ENCODE measurements around the gene MTX2. TPM values are rescaled to one million over a fixed set of nuclear protein-coding genes. Genes with fewer than 3 reads are reported as not detected.

Gene MTX2
- total RNA-seq, 1 donor from 2014 or later = 25.2 TPM

DNA sequence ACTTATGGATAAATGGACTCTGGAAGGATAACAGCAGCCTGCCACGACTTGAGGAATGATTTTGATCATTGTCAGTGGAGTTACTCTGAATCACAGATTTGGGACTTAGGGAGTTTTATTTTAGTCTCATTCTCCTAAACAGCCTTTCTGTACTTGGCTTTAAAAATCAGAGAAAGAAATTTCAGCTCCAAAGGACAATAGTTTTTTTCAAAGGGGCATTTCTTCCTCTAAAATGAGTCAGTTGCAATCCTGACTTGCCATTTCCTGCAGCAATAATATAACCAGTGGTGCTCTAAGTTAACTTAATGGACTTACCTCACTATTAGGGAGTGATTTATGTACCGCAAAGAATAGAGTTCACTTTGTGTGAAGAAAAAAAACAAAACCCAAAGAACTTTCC is 35.1 kb upstream of the MTX2 start:
- H3K27ac ChIP-seq (ENCODE audit: low read depth, low read length) = no peak overlapping the region
- no peaks in the 10 kb centered on the region for H3K27me3 ChIP-seq (ENCODE audit: insufficient read depth, low read length)
- H3K36me3 ChIP-seq (ENCODE audit: insufficient read depth, low read length) = no peaks in the 10 kb centered on the region
- Mint-ChIP-seq H3K36me3 (ENCODE audit: low read depth, unreplicated experiment) (no peaks in the 10 kb centered on the region), H3K4me1 (ENCODE audit: low read depth, unreplicated experiment) (peaks cover 4% of the 10 kb centered on the region), H3K27ac (ENCODE audit: unreplicated experiment) (no peak overlapping the region), H3K4me3 (ENCODE audit: unreplicated experiment) (no peak overlapping the region), H3K27me3 (ENCODE audit: low read depth, unreplicated experiment) (peaks cover 4% of the 10 kb centered on the region), H3K9me3 (ENCODE audit: unreplicated experiment) (no peaks in the 10 kb centered on the region)
- FAIRE-seq (no peak), DNase-seq (ENCODE audit: low read depth) (peak; percentile 16)
- H2AFZ ChIP-seq (ENCODE audit: low read depth, low read length) = no peak overlapping the region
- H3K9me3 ChIP-seq (ENCODE audit: insufficient read depth, low read depth, low read length) = no peaks in the 10 kb centered on the region
- H3K4me3 ChIP-seq (ENCODE audit: insufficient read depth, low read depth, low read length) = no peak overlapping the region
- TF ChIP-seq EZH2 (IDR thresholded peaks at IDR 0.05; ENCODE audit: insufficient read depth, low read length) = no peak
- TF ChIP-seq, protein P1, sequence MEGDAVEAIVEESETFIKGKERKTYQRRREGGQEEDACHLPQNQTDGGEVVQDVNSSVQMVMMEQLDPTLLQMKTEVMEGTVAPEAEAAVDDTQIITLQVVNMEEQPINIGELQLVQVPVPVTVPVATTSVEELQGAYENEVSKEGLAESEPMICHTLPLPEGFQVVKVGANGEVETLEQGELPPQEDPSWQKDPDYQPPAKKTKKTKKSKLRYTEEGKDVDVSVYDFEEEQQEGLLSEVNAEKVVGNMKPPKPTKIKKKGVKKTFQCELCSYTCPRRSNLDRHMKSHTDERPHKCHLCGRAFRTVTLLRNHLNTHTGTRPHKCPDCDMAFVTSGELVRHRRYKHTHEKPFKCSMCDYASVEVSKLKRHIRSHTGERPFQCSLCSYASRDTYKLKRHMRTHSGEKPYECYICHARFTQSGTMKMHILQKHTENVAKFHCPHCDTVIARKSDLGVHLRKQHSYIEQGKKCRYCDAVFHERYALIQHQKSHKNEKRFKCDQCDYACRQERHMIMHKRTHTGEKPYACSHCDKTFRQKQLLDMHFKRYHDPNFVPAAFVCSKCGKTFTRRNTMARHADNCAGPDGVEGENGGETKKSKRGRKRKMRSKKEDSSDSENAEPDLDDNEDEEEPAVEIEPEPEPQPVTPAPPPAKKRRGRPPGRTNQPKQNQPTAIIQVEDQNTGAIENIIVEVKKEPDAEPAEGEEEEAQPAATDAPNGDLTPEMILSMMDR (IDR thresholded peaks at IDR 0.05; ENCODE audit: insufficient read depth, low read depth, low read length) = no peak
- H3K9ac ChIP-seq (ENCODE audit: low read length) = no peak overlapping the region
- H3K4me2 ChIP-seq (ENCODE audit: low read length) = no peak overlapping the region
- no peaks in the 10 kb centered on the region for H3K79me2 ChIP-seq (ENCODE audit: insufficient read depth, low read length)
- no peaks in the 10 kb centered on the region for H4K20me1 ChIP-seq (ENCODE audit: insufficient read depth, low read length)
- no peaks in the 10 kb centered on the region for H3K4me1 ChIP-seq (ENCODE audit: insufficient read depth, low read length)

DNA sequence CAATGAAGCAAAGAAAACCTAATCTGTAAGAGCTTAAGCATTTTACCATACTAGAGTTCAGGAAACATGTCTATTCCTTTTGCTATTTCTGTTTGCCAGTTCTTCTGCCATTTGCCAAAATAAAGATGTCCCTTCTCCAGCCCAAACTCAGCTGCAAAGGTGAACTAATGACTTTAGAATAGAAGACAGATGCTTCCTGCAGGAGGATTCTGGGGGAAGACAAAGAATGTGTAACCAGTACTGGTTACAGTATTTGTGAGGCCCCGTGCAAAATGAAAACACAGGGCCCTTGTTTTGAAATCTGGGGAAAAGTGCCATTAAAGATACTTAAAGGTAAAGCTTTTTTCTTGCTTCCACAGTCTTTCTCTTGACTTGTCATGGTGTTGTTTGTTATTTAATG is 34.3 kb upstream of the MTX2 start:
- Histone ChIP-seq H3K36me3 (ENCODE audit: insufficient read depth, low read length) (no peaks in the 10 kb centered on the region), H3K4me2 (ENCODE audit: low read length) (no peak overlapping the region), H3K9ac (ENCODE audit: low read length) (no peak overlapping the region), H3K79me2 (ENCODE audit: insufficient read depth, low read length) (no peaks in the 10 kb centered on the region), H3K4me1 (ENCODE audit: insufficient read depth, low read length) (no peaks in the 10 kb centered on the region), H3K4me3 (ENCODE audit: insufficient read depth, low read depth, low read length) (no peak overlapping the region), H3K27ac (ENCODE audit: low read depth, low read length) (no peak overlapping the region), H3K9me3 (ENCODE audit: insufficient read depth, low read depth, low read length) (no peaks in the 10 kb centered on the region), H2AFZ (ENCODE audit: low read depth, low read length) (no peak overlapping the region), H3K27me3 (ENCODE audit: insufficient read depth, low read length) (no peaks in the 10 kb centered on the region), H4K20me1 (ENCODE audit: insufficient read depth, low read length) (no peaks in the 10 kb centered on the region)
- TF ChIP-seq EZH2 (IDR thresholded peaks at IDR 0.05; ENCODE audit: insufficient read depth, low read length) = no peak
- TF ChIP-seq, protein P1 (IDR thresholded peaks at IDR 0.05; ENCODE audit: insufficient read depth, low read depth, low read length) = no peak
- Mint-ChIP-seq H3K4me1 (ENCODE audit: low read depth, unreplicated experiment) (peaks cover 4% of the 10 kb centered on the region), H3K36me3 (ENCODE audit: low read depth, unreplicated experiment) (no peaks in the 10 kb centered on the region), H3K9me3 (ENCODE audit: unreplicated experiment) (no peaks in the 10 kb centered on the region), H3K27ac (ENCODE audit: unreplicated experiment) (no peak overlapping the region), H3K27me3 (ENCODE audit: low read depth, unreplicated experiment) (peaks cover 2% of the 10 kb centered on the region), H3K4me3 (ENCODE audit: unreplicated experiment) (no peak overlapping the region)
- FAIRE-seq (no peak), DNase-seq (ENCODE audit: low read depth) (no peak)

DNA sequence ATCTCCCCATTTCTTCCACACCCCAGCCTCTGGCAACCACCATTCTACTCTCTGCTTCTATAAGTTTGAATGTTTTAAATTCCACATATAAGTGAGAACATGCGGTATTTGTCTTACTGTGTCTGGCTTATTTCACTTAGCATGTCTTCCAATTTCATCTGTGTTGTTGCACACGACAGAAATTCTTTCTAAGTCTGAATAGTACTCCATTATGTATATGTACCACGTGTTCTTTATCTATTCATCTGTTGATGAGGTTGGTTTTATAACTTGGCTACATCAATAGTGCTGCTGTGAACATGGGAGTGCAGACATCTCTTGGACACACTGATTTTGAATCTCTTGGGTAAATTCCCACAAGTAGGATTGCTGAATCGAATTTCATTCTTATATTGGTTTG is 31.8 kb upstream of the MTX2 start:
- TF ChIP-seq, protein P1 (IDR thresholded peaks at IDR 0.05; ENCODE audit: insufficient read depth, low read depth, low read length) = no peak
- no peak for TF ChIP-seq EZH2 (IDR thresholded peaks at IDR 0.05; ENCODE audit: insufficient read depth, low read length)
- no peak for FAIRE-seq

More for the DNA sequence above, 31.8 kb upstream of the MTX2 start:
- no peaks in the 10 kb centered on the region for H3K36me3 Mint-ChIP-seq (ENCODE audit: low read depth, unreplicated experiment)
- Histone ChIP-seq H3K4me2 (ENCODE audit: low read length) (no peak overlapping the region), H3K27ac (ENCODE audit: low read depth, low read length) (no peak overlapping the region), H2AFZ (ENCODE audit: low read depth, low read length) (no peak overlapping the region), H4K20me1 (ENCODE audit: insufficient read depth, low read length) (no peaks in the 10 kb centered on the region), H3K9ac (ENCODE audit: low read length) (no peak overlapping the region), H3K27me3 (ENCODE audit: insufficient read depth, low read length) (no peaks in the 10 kb centered on the region), H3K79me2 (ENCODE audit: insufficient read depth, low read length) (no peaks in the 10 kb centered on the region), H3K36me3 (ENCODE audit: insufficient read depth, low read length) (no peaks in the 10 kb centered on the region), H3K4me3 (ENCODE audit: insufficient read depth, low read depth, low read length) (no peak overlapping the region), H3K9me3 (ENCODE audit: insufficient read depth, low read depth, low read length) (no peaks in the 10 kb centered on the region), H3K4me1 (ENCODE audit: insufficient read depth, low read length) (no peaks in the 10 kb centered on the region)
- no peak overlapping the region for H3K27ac Mint-ChIP-seq (ENCODE audit: unreplicated experiment)
- peaks cover 4% of the 10 kb centered on the region for H3K4me1 Mint-ChIP-seq (ENCODE audit: low read depth, unreplicated experiment)
- peaks cover 2% of the 10 kb centered on the region for H3K27me3 Mint-ChIP-seq (ENCODE audit: low read depth, unreplicated experiment)
- H3K4me3 Mint-ChIP-seq (ENCODE audit: unreplicated experiment) = no peak overlapping the region
- no peak for DNase-seq (ENCODE audit: low read depth)
- no peaks in the 10 kb centered on the region for H3K9me3 Mint-ChIP-seq (ENCODE audit: unreplicated experiment)
